Stimulated activated CD4-positive, alpha-beta T cell treated with anti-CD3 and anti-CD28 coated beads, Interleukin-1b, Interleukin-23, amount 100 ng/mL, for 48 hours (primary cell): Measurements from ENCODE around the gene CCDC71.
A peak's percentile ranks its signal among the peaks of the same experiment; 100 is the strongest.

Experiments used
- DNase-seq: peaks from one replicate; pipeline ENCODE4 v3.0.0-alpha.2; 2020

CCDC71 gene

GRCh38 chr3:49124991-49125670, 41.0 kb downstream of the CCDC71 start:
- no peak for DNase-seq

GRCh38 chr3:49124203-49124602, 41.9 kb downstream of the CCDC71 start:
- DNase-seq: no peak

GRCh38 chr3:49123687-49124086, 42.4 kb downstream of the CCDC71 start:
- no peak for DNase-seq

GRCh38 chr3:49122886-49123545, 43.1 kb downstream of the CCDC71 start:
- DNase-seq: no peak

GRCh38 chr3:49122451-49122850, 43.7 kb downstream of the CCDC71 start:
- DNase-seq: no peak

- no peak for DNase-seq
These were observed 44.1 kb downstream of the CCDC71 start for GRCh38 chr3:49122022-49122421.

- no peak for DNase-seq
These were observed 44.9 kb downstream of the CCDC71 start for GRCh38 chr3:49121132-49121736.

GRCh38 chr3:49120438-49121131, 45.5 kb downstream of the CCDC71 start, which contains the start of gene USP19:
Gene USP19 (minus strand): TSS chr3:49120823. CDS start chr3:49119145, 1,678 bp downstream.
- DNase-seq: peak; percentile 94

- DNase-seq: no peak
These were observed 46.1 kb downstream of the CCDC71 start for GRCh38 chr3:49120096-49120437.

- DNase-seq: no peak
These were observed 46.7 kb downstream of the CCDC71 start for GRCh38 chr3:49119439-49119838.

GRCh38 chr3:49119036-49119435, 47.1 kb downstream of the CCDC71 start:
- no peak for DNase-seq
